ENCODE data around the gene CEP83.

GRCh38 chr12:94267921-94268471, 191.7 kb downstream of the CEP83 start:
- TF ChIP-seq, protein P1, sequence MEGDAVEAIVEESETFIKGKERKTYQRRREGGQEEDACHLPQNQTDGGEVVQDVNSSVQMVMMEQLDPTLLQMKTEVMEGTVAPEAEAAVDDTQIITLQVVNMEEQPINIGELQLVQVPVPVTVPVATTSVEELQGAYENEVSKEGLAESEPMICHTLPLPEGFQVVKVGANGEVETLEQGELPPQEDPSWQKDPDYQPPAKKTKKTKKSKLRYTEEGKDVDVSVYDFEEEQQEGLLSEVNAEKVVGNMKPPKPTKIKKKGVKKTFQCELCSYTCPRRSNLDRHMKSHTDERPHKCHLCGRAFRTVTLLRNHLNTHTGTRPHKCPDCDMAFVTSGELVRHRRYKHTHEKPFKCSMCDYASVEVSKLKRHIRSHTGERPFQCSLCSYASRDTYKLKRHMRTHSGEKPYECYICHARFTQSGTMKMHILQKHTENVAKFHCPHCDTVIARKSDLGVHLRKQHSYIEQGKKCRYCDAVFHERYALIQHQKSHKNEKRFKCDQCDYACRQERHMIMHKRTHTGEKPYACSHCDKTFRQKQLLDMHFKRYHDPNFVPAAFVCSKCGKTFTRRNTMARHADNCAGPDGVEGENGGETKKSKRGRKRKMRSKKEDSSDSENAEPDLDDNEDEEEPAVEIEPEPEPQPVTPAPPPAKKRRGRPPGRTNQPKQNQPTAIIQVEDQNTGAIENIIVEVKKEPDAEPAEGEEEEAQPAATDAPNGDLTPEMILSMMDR (IDR thresholded peaks at IDR 0.05) = no peak
- no peak for TF ChIP-seq EZH2 (IDR thresholded peaks at IDR 0.05; ENCODE audit: borderline replicate concordance, insufficient read depth, low read depth, low read length, poor library complexity, severe bottlenecking)
